OCI-LY1 (cell line): ENCODE results near the gene LRCH1.

Experiments used
- EZH2 ChIP-seq: fragments of 200-600 bp; sonication (generic), shearing (Covaris generic); IDR thresholded peaks from 2 replicates; pipeline ENCODE4 v1.8.0; 2017; ENCODE audit warnings: borderline replicate concordance, mixed run types, mild to moderate bottlenecking, antibody characterized with exemption, low read length, moderate library complexity, mixed read lengths
- TF ChIP-seq, protein P1 (sequence below): fragments of 200-600 bp; sonication (generic), shearing (Covaris generic); IDR thresholded peaks from 2 replicates; pipeline ENCODE4 v1.5.1; 2017; ENCODE audit warnings: mild to moderate bottlenecking, antibody characterized with exemption, low read length, moderate library complexity, mixed read lengths

DNA sequence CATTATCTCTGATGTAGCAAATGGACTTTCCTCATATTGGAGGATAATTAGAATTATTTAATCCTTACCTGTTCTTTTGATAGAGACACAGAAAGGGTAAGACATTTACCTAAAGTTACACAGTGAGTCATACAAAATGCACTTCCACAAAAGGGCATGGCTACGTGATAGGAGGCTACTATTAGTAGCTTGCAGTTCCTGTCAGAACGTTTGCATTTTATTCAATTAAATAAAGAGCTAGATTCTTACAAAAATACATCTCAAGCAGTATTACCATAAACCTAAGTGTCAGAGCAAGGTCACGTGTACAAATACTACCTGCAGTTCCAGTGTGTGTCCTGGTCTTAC lies 123.4 kb downstream of the LRCH1 start:
- TF ChIP-seq, protein P1, sequence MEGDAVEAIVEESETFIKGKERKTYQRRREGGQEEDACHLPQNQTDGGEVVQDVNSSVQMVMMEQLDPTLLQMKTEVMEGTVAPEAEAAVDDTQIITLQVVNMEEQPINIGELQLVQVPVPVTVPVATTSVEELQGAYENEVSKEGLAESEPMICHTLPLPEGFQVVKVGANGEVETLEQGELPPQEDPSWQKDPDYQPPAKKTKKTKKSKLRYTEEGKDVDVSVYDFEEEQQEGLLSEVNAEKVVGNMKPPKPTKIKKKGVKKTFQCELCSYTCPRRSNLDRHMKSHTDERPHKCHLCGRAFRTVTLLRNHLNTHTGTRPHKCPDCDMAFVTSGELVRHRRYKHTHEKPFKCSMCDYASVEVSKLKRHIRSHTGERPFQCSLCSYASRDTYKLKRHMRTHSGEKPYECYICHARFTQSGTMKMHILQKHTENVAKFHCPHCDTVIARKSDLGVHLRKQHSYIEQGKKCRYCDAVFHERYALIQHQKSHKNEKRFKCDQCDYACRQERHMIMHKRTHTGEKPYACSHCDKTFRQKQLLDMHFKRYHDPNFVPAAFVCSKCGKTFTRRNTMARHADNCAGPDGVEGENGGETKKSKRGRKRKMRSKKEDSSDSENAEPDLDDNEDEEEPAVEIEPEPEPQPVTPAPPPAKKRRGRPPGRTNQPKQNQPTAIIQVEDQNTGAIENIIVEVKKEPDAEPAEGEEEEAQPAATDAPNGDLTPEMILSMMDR: no peak
- no peak for TF ChIP-seq EZH2
